Upper lobe of left lung (tissue), 4 donors: Measurements from ENCODE around the gene ULBP3.

Experiments
- CTCF ChIP-seq, 6 experiments: fragments of 450-650 bp in 4 of 6; fragments of 200-600 bp in 2 of 6; sonication (generic) in 2 of 6; IDR thresholded peaks; one replicate each; pipeline ENCODE4 v1.5.1; 2016 to 2019; ENCODE audit warnings: antibody characterized with exemption in 6 of 6
- POLR2A ChIP-seq, 4 donors: fragments of 450-650 bp; IDR thresholded peaks; one replicate each; pipeline ENCODE4 v1.5.1; 2016 to 2017; ENCODE audit warnings: antibody characterized with exemption in 4 of 4, mild to moderate bottlenecking in 2 of 4
- POLR2AphosphoS5 ChIP-seq, 2 donors: sonication (generic); formaldehyde crosslinking; IDR thresholded peaks; one replicate each; pipeline ENCODE4 v1.5.1; 2017; ENCODE audit warnings: antibody characterized with exemption in 2 of 2

GRCh38 chr6:150118627-150119026 is 49.7 kb upstream of the ULBP3 start:
- no peak for TF ChIP-seq CTCF (IDR thresholded peaks at IDR 0.05)
- TF ChIP-seq POLR2A (IDR thresholded peaks at IDR 0.05): no peak
- TF ChIP-seq POLR2AphosphoS5 (IDR thresholded peaks at IDR 0.05): no peak
